Right ventricle myocardium superior (tissue), 1 donor: ENCODE data around the gene HAPSTR1. TPM values are rescaled to one million over a fixed set of nuclear protein-coding genes. Genes with fewer than 3 reads are reported as not detected.
A peak's percentile ranks its signal among the peaks of the same experiment; 100 is the strongest.

Experiments used
- ATAC-seq: fragments of 200-7000 bp; cut with Tn5 transposase; one replicate; pipeline ENCODE4 v1.9.1; 2020; ENCODE audit warnings: mild to moderate bottlenecking; ENCODE audit not compliant: poor library complexity
- DNase-seq: peaks from one replicate; pipeline ENCODE4 v3.0.0-alpha.2; 2020
- intact Hi-C: fragments of 100-400 bp; cut with DNase I; formaldehyde crosslinking; loops from one replicate; pipeline ENCODE4 v1.11.2; 2022
- total RNA-seq: library from RNA; stranded (reverse); fragmentation: NEBNext Ultra II Directional; extraction: Animal tissue kit (Norgen Biotek cat#: 25700); gene quantifications from one replicate; pipeline ENCODE4 v1.2.1, GENCODE V29; 2021
- donor health status: DM: no; HTN: yes; CAD: no; lungs with severe emphysema.

The HAPSTR1 gene
- total RNA-seq, 1 donor from 2014 or later: 51.7 TPM

DNA sequence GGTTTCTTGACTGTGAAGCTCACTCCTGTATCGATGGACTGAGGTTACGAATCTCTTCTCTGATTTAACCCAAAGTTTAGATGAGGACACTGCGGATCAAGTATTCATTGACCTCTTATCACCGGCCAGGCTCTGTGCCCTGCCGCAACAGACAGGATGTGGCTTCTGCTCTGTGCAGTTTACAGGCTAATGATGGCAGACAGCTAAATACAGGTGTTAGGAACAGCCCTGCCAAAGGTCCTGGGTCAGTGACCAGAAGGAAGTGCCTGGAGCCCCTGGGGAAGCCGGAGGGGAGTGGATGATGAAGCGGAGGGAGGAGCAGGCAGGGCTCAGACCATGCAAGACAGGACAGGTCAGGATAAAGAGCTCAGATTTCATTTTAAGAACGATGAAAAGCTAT is 44.4 kb downstream of the HAPSTR1 start:
- no peak for DNase-seq
- intact Hi-C loops: no loop called here
- ATAC-seq: no peak

DNA sequence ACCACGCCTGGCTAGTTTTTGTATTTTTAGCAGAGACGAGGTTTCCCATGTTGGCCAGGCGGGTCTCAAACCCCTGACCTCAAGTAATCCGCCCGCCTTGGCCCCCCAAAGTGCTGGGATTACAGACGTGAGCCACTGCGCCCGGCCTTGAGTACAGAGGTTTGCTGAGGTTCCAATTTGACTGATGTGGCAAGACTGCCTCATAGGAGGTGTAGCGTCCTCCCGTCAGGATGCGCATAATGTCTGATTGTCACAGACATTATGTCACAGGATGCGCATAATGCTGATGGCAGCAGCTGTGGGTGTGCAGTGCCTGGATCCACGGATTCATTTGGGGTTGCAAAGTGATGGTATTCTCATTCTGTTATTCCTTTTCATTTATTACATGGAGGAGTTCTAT is 45.2 kb downstream of the HAPSTR1 start:
- ATAC-seq (no peak), DNase-seq (no peak)
- intact Hi-C loops: no loop called here

DNA sequence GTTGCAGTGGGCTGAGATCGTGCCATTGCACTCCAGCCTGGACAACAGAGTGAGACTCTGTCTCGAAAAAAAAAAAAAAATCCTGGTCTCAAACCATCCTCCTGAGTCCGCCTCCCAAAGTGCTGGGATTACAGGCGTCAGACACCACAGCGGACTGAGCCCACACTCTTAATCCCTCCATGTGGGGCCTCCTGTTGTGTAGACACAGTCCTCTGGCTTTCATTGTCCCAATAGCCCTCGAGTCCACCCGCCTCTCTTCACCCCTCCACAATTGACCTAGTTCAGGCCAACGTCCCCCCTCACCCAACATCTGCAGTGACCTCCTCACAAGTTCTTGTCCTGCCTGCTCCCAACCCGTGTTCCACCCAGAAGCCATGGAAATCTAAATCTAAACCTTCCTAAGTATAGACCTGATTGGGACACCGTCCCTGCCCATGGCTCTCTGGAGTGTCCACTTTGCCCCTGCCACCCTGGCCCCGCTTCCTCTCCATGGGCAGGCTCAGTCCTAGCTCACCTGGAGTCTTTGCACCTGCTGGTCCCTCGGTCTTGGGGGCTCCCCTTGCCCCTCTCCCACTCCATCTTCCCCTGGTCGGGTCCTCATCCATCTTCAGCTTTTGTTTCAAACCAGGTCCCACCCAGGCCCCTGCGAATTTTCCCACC is 46.7 kb downstream of the HAPSTR1 start:
- intact Hi-C loops: no loop called here
- DNase-seq (no peak), ATAC-seq (no peak)

DNA sequence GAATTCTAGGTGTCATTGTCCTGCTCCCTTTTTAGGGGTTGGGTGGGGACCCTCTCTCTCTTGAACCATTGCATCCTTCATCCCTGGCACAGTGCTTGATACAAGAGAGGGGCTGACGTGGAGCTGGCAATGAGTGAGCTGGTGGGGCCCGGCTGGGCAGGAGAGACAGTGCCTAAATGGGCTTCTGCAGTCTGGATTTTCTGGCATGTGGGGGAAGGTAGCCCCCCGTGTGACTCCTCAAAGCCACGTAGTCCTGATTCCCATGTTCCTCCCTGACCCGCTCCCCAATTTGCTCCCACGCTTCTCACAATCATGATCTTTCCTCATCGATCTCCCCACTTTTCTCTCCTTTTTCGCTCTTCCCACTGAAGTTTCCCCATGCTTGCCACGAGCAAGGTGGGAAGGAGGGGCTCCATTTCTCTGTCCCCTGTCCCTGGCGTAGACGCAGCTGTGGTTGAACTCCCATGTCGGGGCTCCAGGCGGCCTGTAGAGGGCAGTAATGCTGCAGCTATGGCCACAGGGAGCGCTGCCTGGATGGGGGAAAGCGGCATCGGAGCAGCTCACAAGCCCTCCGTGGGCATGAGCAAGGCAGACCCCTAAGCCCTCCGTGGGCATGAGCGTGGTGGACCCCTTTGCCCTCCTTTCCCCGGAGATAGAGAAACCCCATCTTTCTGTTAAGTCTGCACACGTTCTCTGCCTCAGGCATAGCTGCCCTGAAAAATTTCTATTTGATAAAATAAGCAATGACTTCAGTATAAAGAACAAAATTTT is 47.5 kb downstream of the HAPSTR1 start:
- DNase-seq (peak; percentile 82), ATAC-seq (peak; percentile 88)
- intact Hi-C loops: no loop called here

DNA sequence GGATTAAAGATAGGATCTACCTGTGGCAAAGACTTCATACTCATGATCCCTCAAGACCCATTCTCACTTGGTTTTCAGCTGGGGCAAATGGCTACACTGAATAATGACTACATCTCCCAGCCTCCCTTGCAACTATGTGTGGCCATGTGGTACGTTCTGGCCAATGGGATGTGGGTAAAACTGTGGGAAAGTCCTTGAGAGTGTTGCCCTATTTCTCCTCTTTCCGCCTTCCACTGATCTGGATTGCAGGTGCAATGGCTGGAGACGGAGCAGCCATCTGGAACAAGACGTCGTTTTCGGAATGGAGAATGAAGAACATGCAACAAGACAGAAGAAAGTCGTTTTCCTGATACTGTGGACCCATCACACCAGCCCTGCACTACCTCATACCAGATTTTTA is 48.5 kb downstream of the HAPSTR1 start:
- DNase-seq (no peak), ATAC-seq (peak; percentile 70)
- intact Hi-C loops: no loop called here

Other genes starting within 250 kb of the HAPSTR1 start
- gene CARHSP1, start 222.6 kb upstream of the HAPSTR1 start, total RNA-seq: 26.0 TPM
- not detected for gene LITAFD, start 209.3 kb upstream of the HAPSTR1 start, total RNA-seq
- 62.4 TPM for gene USP7, start 127.7 kb upstream of the HAPSTR1 start, total RNA-seq